Measurements from ENCODE around the gene SCD.
A peak's percentile ranks its signal among the peaks of the same experiment; 100 is the strongest.
"Not testable (repeated sequence)": the region's sequence is repeated elsewhere in the genome, so short reads cannot be mapped to it uniquely, and the experiment has no call there.

Gene SCD

GRCh38 chr10:100346765-100347567, at the start of gene SCD:
TSS of gene SCD (plus strand) at chr10:100347233. CDS start at chr10:100347505, 272 bp downstream.
- DNase-seq, result peak; percentile 60

GRCh38 chr10:100297242-100297641, 49.8 kb upstream of the SCD start:
- no peak for DNase-seq

- DNase-seq, result not testable (repeated sequence)
Observed at GRCh38 chr10:100301123-100301522, 45.9 kb upstream of the SCD start.

- DNase-seq, result no peak
Observed at GRCh38 chr10:100303724-100304319, 43.2 kb upstream of the SCD start.

GRCh38 chr10:100304414-100304813, 42.6 kb upstream of the SCD start:
- no peak for DNase-seq

GRCh38 chr10:100306861-100307260, 40.2 kb upstream of the SCD start:
- no peak for DNase-seq

- DNase-seq, result no peak
Observed at GRCh38 chr10:100307684-100308083, 39.3 kb upstream of the SCD start.

- DNase-seq, result no peak
Observed at GRCh38 chr10:100311298-100311697, 35.7 kb upstream of the SCD start.

GRCh38 chr10:100315615-100316014, 31.4 kb upstream of the SCD start:
- DNase-seq, result no peak

- no peak for DNase-seq
Observed at GRCh38 chr10:100318207-100318606, 28.8 kb upstream of the SCD start.

- DNase-seq, result no peak
Observed at GRCh38 chr10:100319707-100320402, 27.2 kb upstream of the SCD start.

- DNase-seq, result no peak
Observed at GRCh38 chr10:100325158-100325557, 21.9 kb upstream of the SCD start.

- DNase-seq, result peak; percentile 30
Observed at GRCh38 chr10:100327007-100327717, 19.9 kb upstream of the SCD start.

- no peak for DNase-seq
Observed at GRCh38 chr10:100327718-100328009, 19.4 kb upstream of the SCD start.

- DNase-seq, result no peak
Observed at GRCh38 chr10:100328198-100328597, 18.8 kb upstream of the SCD start.

GRCh38 chr10:100330079-100330478, 17.0 kb upstream of the SCD start, which contains the start of gene PKD2L1:
TSS of gene PKD2L1 (minus strand) at chr10:100330228. CDS start at chr10:100330103, 125 bp downstream.
- DNase-seq, result no peak

- DNase-seq, result no peak
Observed at GRCh38 chr10:100333106-100333505, 13.9 kb upstream of the SCD start.

GRCh38 chr10:100333661-100334440, 13.2 kb upstream of the SCD start:
- no peak for DNase-seq

- DNase-seq, result no peak
Observed at GRCh38 chr10:100334762-100335161, 12.3 kb upstream of the SCD start.

- DNase-seq, result no peak
Observed at GRCh38 chr10:100338434-100339036, 8.5 kb upstream of the SCD start.

- DNase-seq, result no peak
Observed at GRCh38 chr10:100339236-100339635, 7.8 kb upstream of the SCD start.
